Measurements from ENCODE around the gene LYL1. TPM values are rescaled to one million over a fixed set of nuclear protein-coding genes. Genes with fewer than 3 reads are reported as not detected.
A peak's percentile ranks its signal among the peaks of the same experiment; 100 is the strongest.

LYL1 gene
- polyA plus RNA-seq, 1 donor from 2014 or later, result not detected

DNA sequence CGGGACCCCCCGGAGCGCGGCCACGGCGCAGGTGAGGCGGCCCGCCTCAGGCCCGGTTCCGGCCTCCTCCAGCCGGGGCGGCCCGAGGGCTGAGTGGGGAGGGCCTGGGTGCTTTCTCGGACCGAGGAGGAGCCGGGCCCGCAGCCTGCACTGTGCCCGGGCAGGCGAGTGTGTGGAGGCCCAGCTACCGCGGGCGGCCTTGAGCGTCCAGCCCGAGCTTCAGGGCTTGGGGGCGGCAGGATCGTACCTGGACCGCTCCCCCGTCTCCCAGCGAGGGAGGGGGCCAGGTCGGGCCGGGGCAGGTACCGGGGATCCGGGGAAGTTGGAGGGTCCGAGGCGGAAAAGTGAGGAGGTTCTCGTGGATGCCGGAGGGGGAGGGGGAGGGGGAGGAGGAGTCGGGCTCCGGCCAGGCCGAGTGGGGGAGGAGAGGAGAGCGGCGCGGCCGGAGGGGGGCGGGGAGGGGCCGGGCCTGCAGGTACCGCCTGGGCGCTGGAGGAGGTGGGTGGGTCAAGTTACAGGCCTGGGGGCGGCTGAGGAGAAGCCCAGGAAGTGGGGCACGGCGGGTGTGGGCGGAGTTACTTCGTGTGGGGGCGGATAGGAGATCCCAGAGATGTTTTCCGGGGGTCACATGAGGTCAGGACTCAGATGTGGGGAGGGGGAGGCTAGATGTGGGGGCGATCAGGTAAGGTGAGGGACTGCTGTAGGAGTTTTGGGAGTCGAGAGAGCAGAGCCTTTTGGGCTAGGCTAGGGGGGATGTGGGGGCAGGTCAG is 16.0 kb upstream of the LYL1 start:
- Histone ChIP-seq H3K9ac (ENCODE audit: low read length) (peak overlapping the region; percentile 94), H3K27ac (ENCODE audit: low read length) (peak overlapping the region; percentile 51), H3K4me2 (ENCODE audit: low read length) (peak overlapping the region; percentile 73), H3K27me3 (ENCODE audit: insufficient read depth, low read depth, low read length) (no peaks in the 10 kb centered on the region), H3K4me3 (ENCODE audit: low read length) (peak overlapping the region; percentile 93), H4K20me1 (ENCODE audit: insufficient read depth) (no peaks in the 10 kb centered on the region), H2AFZ (ENCODE audit: low read depth, low read length) (no peak overlapping the region), H3K36me3 (ENCODE audit: insufficient read depth, low read length) (no peaks in the 10 kb centered on the region), H3K9me3 (ENCODE audit: low read length) (no peaks in the 10 kb centered on the region), H3F3A (ENCODE audit: insufficient read depth, low read length, poor library complexity, severe bottlenecking) (no peaks in the 10 kb centered on the region), H3K79me2 (replicated peaks; ENCODE audit: insufficient read depth, low read length) (peaks cover 52% of the 10 kb centered on the region), H3K9me2 (ENCODE audit: insufficient read depth, low read length) (no peaks in the 10 kb centered on the region)
- TF ChIP-seq EZH2 (IDR thresholded peaks at IDR 0.05; ENCODE audit: borderline replicate concordance, insufficient read depth, low read length, poor library complexity, severe bottlenecking), result no peak
- TF ChIP-seq, protein P1, sequence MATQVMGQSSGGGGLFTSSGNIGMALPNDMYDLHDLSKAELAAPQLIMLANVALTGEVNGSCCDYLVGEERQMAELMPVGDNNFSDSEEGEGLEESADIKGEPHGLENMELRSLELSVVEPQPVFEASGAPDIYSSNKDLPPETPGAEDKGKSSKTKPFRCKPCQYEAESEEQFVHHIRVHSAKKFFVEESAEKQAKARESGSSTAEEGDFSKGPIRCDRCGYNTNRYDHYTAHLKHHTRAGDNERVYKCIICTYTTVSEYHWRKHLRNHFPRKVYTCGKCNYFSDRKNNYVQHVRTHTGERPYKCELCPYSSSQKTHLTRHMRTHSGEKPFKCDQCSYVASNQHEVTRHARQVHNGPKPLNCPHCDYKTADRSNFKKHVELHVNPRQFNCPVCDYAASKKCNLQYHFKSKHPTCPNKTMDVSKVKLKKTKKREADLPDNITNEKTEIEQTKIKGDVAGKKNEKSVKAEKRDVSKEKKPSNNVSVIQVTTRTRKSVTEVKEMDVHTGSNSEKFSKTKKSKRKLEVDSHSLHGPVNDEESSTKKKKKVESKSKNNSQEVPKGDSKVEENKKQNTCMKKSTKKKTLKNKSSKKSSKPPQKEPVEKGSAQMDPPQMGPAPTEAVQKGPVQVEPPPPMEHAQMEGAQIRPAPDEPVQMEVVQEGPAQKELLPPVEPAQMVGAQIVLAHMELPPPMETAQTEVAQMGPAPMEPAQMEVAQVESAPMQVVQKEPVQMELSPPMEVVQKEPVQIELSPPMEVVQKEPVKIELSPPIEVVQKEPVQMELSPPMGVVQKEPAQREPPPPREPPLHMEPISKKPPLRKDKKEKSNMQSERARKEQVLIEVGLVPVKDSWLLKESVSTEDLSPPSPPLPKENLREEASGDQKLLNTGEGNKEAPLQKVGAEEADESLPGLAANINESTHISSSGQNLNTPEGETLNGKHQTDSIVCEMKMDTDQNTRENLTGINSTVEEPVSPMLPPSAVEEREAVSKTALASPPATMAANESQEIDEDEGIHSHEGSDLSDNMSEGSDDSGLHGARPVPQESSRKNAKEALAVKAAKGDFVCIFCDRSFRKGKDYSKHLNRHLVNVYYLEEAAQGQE (IDR thresholded peaks at IDR 0.05; ENCODE audit: borderline replicate concordance), result peak; percentile 7

DNA sequence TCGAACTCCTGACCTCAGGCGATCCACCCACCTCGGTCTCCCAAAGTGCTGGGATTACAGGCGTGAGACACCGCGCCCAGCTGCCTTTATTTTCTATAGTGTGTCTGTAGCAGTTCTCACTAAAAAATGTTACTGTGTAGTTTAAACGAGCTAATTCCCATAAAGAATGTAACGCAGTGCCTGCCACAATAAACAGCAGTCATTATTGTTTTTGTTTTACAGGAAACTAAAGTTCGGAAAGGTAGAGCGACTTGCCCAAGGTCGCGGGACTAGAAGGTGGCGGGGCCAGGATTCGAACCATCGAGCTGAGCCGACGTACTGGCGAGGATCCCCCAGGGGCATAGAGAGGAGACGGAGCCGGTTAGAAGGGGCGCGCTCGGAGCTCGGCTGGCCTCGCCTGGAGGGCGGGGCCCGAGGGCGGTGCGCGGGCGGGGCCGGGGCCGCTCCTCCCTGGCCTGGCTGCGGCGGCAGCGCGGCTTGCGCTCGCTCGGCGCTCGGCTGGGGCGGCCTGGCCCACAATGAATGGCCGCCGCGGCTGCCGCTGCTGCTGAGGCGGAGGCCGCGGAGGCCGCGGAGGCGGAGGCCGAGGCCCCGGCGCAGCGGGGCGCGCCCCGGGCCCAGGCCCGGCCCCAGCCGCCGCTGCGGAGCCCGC is 15.2 kb upstream of the LYL1 start, which contains the start of gene NACC1:
Gene NACC1, plus strand, starts transcription at position 493 of the 652 bp plus-strand sequence. CDS start 16,944 bp downstream, outside the sequence.
- H3K9ac ChIP-seq (ENCODE audit: low read length), result peak within 1 kb of the TSS; percentile 94
- H3K36me3 ChIP-seq (ENCODE audit: insufficient read depth, low read length), result no peaks in the 10 kb centered on the region
- H2AFZ ChIP-seq (ENCODE audit: low read depth, low read length), result peak within 1 kb of the TSS; percentile 34
- no peaks in the 10 kb centered on the region for H3K27me3 ChIP-seq (ENCODE audit: insufficient read depth, low read depth, low read length)
- H3K4me3 ChIP-seq (ENCODE audit: low read length), result peak within 1 kb of the TSS; percentile 94
- peak within 1 kb of the TSS; percentile 73 for H3K4me2 ChIP-seq (ENCODE audit: low read length)
- H3K9me3 ChIP-seq (ENCODE audit: low read length), result no peaks in the 10 kb centered on the region
- H3K9me2 ChIP-seq (ENCODE audit: insufficient read depth, low read length), result no peaks in the 10 kb centered on the region
- H3F3A ChIP-seq (ENCODE audit: insufficient read depth, low read length, poor library complexity, severe bottlenecking), result no peaks in the 10 kb centered on the region
- TF ChIP-seq TAF1 (IDR thresholded peaks at IDR 0.05; ENCODE audit: low read depth) (peak; percentile 77), SMC3 (conservative IDR thresholded peaks at IDR 0.05; ENCODE audit: poor library complexity) (no peak), POLR2AphosphoS5 (IDR thresholded peaks at IDR 0.05) (peak; percentile 69), EP300 (conservative IDR thresholded peaks at IDR 0.05; ENCODE audit: poor library complexity, severe bottlenecking) (peak; percentile 24), EZH2 (IDR thresholded peaks at IDR 0.05; ENCODE audit: borderline replicate concordance, insufficient read depth, low read length, poor library complexity, severe bottlenecking) (no peak), RAD21 (conservative IDR thresholded peaks at IDR 0.05) (no peak), MXI1 (conservative IDR thresholded peaks at IDR 0.05; ENCODE audit: poor library complexity, severe bottlenecking) (no peak)
- TF ChIP-seq, protein P2, sequence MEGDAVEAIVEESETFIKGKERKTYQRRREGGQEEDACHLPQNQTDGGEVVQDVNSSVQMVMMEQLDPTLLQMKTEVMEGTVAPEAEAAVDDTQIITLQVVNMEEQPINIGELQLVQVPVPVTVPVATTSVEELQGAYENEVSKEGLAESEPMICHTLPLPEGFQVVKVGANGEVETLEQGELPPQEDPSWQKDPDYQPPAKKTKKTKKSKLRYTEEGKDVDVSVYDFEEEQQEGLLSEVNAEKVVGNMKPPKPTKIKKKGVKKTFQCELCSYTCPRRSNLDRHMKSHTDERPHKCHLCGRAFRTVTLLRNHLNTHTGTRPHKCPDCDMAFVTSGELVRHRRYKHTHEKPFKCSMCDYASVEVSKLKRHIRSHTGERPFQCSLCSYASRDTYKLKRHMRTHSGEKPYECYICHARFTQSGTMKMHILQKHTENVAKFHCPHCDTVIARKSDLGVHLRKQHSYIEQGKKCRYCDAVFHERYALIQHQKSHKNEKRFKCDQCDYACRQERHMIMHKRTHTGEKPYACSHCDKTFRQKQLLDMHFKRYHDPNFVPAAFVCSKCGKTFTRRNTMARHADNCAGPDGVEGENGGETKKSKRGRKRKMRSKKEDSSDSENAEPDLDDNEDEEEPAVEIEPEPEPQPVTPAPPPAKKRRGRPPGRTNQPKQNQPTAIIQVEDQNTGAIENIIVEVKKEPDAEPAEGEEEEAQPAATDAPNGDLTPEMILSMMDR (IDR thresholded peaks at IDR 0.05; ENCODE audit: poor library complexity, severe bottlenecking), result no peak
- TF ChIP-seq, protein P1 (IDR thresholded peaks at IDR 0.05; ENCODE audit: borderline replicate concordance), result peak; percentile 30
- peak within 1 kb of the TSS; percentile 51 for H3K27ac ChIP-seq (ENCODE audit: low read length)
- H3K79me2 ChIP-seq (replicated peaks; ENCODE audit: insufficient read depth, low read length), result peaks cover 50% of the 10 kb centered on the region
- no peaks in the 10 kb centered on the region for H4K20me1 ChIP-seq (ENCODE audit: insufficient read depth)
